Keratinocyte (primary cell): ENCODE data around the gene GNG3. TPM values are rescaled to one million over a fixed set of nuclear protein-coding genes. Genes with fewer than 3 reads are reported as not detected.
A peak's percentile ranks its signal among the peaks of the same experiment; 100 is the strongest.
"Not testable (repeated sequence)": the region's sequence is repeated elsewhere in the genome, so short reads cannot be mapped to it uniquely, and the experiment has no call there.

ENCODE experiments used
- DNase-seq: peaks from one replicate; pipeline ENCODE4 v3.0.0-alpha.2; 2011; ENCODE audit warnings: low read depth, missing footprints, low spot score
- FAIRE-seq: peaks from 2 replicates; lab custom pipeline; 2011; peaks lifted over from hg19 to GRCh38; lab: Jason Lieb, UNC
- H2AFZ ChIP-seq: 2 replicates; pipeline ENCODE4 v1.6.0; 2012; ENCODE audit warnings: low read length, control low read depth, inconsistent platforms; ENCODE audit not compliant: control insufficient read depth
- H3K27ac ChIP-seq: 2 replicates; pipeline ENCODE4 v1.5.1; 2011; ENCODE audit warnings: low read length; ENCODE audit not compliant: control insufficient read depth, insufficient read depth
- H3K27me3 ChIP-seq: 3 replicates; pipeline ENCODE4 v1.6.0; 2011; ENCODE audit warnings: low read length; ENCODE audit not compliant: control insufficient read depth, insufficient read depth; ENCODE audit errors: extremely low read depth
- H3K36me3 ChIP-seq, 2 experiments: 2 replicates in 1 of 2; 3 replicates in 1 of 2; pipeline ENCODE4 v1.5.1; 2011; ENCODE audit warnings: low read length in 2 of 2, mild to moderate bottlenecking in 1 of 2; ENCODE audit not compliant: control insufficient read depth in 2 of 2, insufficient read depth in 2 of 2; ENCODE audit errors: extremely low read depth in 1 of 2
- H3K4me1 ChIP-seq: 3 replicates; pipeline ENCODE4 v1.5.1; 2011; ENCODE audit warnings: low read length; ENCODE audit not compliant: control insufficient read depth, insufficient read depth; ENCODE audit errors: extremely low read depth
- H3K4me2 ChIP-seq: 3 replicates; pipeline ENCODE4 v1.6.0; 2011; ENCODE audit warnings: low read depth, low read length; ENCODE audit not compliant: control insufficient read depth, insufficient read depth; ENCODE audit errors: extremely low read depth
- H3K4me3 ChIP-seq, 3 experiments: fragments of 200-600 bp in 1 of 3; sonication (generic) in 1 of 3; 2 replicates in 2 of 3; 3 replicates in 1 of 3; pipeline ENCODE4 v1.5.1; 2011 to 2016; ENCODE audit warnings: low read length in 3 of 3, mild to moderate bottlenecking in 3 of 3, control low read depth in 2 of 3, inconsistent platforms in 1 of 3, low read depth in 1 of 3, mixed read lengths in 1 of 3, mixed run types in 1 of 3, moderate library complexity in 1 of 3; ENCODE audit not compliant: control insufficient read depth in 2 of 3, insufficient read depth in 2 of 3; ENCODE audit errors: extremely low read depth in 1 of 3
- H3K79me2 ChIP-seq: 2 replicates; pipeline ENCODE4 v1.6.0; 2012; ENCODE audit warnings: low read length; ENCODE audit not compliant: control insufficient read depth, insufficient read depth
- H3K9ac ChIP-seq: 3 replicates; pipeline ENCODE4 v1.6.0; 2011; ENCODE audit warnings: low read length; ENCODE audit not compliant: control insufficient read depth, insufficient read depth; ENCODE audit errors: extremely low read depth
- H3K9me1 ChIP-seq: 3 replicates; pipeline ENCODE4 v1.6.0; 2011; ENCODE audit warnings: low read length; ENCODE audit not compliant: control insufficient read depth, insufficient read depth; ENCODE audit errors: extremely low read depth
- H3K9me3 ChIP-seq: 2 replicates; pipeline ENCODE4 v1.5.1; 2012; ENCODE audit warnings: low read depth, low read length; ENCODE audit not compliant: control insufficient read depth
- H4K20me1 ChIP-seq: 3 replicates; pipeline ENCODE4 v1.6.0; 2011; ENCODE audit warnings: low read length; ENCODE audit not compliant: control insufficient read depth, insufficient read depth; ENCODE audit errors: extremely low read depth
- EZH2 ChIP-seq: IDR thresholded peaks from one replicate; pipeline ENCODE4 v1.6.1; 2012; ENCODE audit warnings: inconsistent platforms, mild to moderate bottlenecking, low read length, moderate library complexity
- dilution Hi-C: fragments of 300-500 bp; cut with MboI; formaldehyde crosslinking; loops from one replicate; pipeline ENCODE4 v1.7.0; 2020; ENCODE audit warnings: low sequenced_read_pairs; ENCODE audit not compliant: extremely low pct_ligation_motif_present
- polyA plus RNA-seq, 5 experiments: library from polyadenylated mRNA; depleted of rRNA in 3 of 5; stranded (reverse) in 3 of 5; stranded (forward) in 1 of 5; unstranded in 1 of 5; fragments of >200 nt; gene quantifications; 1 replicate in 1 of 5; 2 replicates in 3 of 5; 3 replicates in 1 of 5; pipeline versions ENCODE4 v1.2.1 to v1.2.3, GENCODE V29; 2011 to 2012; ENCODE audit warnings: missing spikeins in 2 of 5, low read depth in 1 of 5, low replicate concordance in 1 of 5
- TF ChIP-seq, protein P1 (sequence below), 3 experiments: IDR thresholded peaks in 1 of 3; conservative IDR thresholded peaks in 1 of 3; optimal IDR thresholded peaks in 1 of 3; 2 replicates in 2 of 3; 3 replicates in 1 of 3; pipeline versions ENCODE3 to v1.5.1; 2011; ENCODE audit warnings: low read length in 3 of 3, mild to moderate bottlenecking in 3 of 3, moderate library complexity in 2 of 3, control low read depth in 1 of 3, inconsistent platforms in 1 of 3; ENCODE audit not compliant: insufficient read depth in 2 of 3; ENCODE audit errors: extremely low read depth in 1 of 3

GNG3 gene
- polyA plus RNA-seq, 1 donor (not counting 4 experiments of a cell fraction or from before 2014, with no cell fraction given): not detected

DNA sequence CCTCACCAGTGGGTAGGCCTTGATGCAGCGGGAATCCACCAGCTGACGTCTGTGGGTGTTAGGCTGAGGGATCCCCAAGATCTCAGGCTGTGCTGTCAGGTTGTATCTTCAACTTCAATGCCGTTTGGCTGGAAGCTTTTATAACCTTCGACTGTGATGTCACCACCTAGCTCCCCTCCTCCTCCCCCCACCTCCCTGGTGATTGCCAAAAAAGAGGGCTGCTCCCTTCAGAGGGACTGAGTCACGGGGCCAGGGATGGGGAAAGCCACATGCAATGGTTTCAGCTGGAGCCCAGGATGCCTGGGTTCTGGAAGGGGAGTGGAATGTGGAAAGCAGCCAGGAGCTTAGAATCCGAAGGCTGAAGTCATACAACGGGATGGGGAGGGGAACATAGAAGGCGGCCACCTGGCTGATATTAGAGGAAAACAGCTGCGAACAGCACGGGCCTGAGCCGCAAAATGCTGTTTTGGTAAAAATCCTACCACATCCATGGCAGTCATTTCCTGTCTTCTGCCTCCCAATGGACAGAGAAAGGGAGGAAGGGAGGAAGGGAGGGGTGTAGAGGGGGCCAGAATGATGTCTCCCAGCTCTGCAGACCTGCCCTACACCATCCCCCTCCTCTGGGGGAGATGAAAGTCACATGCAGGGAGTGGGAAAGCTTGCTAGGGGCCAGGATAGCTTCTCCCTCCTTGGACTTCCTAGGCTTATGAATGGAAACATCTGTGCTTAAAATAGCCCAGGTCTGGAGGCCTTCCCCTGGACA is 17.9 kb upstream of the GNG3 start, which contains the start of gene LRRN4CL:
Gene LRRN4CL, minus strand, starts transcription at position 110 of the 763 bp plus-strand sequence. CDS start 1,022 bp downstream, outside the sequence.
- Histone ChIP-seq H3K4me1 (peaks cover 12% of the 10 kb centered on the region), H3K4me2 (peak within 1 kb of the TSS; percentile 75), H2AFZ (no peak within 1 kb of the TSS), H3K27ac (peak within 1 kb of the TSS; percentile 44), H4K20me1 (no peaks in the 10 kb centered on the region), H3K9me1 (no peaks in the 10 kb centered on the region), H3K9ac (peak within 1 kb of the TSS; percentile 42), H3K9me3 (no peaks in the 10 kb centered on the region), H3K27me3 (no peaks in the 10 kb centered on the region), H3K79me2 (no peaks in the 10 kb centered on the region), H3K36me3 (peaks cover 4 to 18% of the 10 kb centered on the region in 2 experiments), H3K4me3 (no peak within 1 kb of the TSS)
- FAIRE-seq (peak; percentile 64), DNase-seq (no peak)
- TF ChIP-seq, protein P1, sequence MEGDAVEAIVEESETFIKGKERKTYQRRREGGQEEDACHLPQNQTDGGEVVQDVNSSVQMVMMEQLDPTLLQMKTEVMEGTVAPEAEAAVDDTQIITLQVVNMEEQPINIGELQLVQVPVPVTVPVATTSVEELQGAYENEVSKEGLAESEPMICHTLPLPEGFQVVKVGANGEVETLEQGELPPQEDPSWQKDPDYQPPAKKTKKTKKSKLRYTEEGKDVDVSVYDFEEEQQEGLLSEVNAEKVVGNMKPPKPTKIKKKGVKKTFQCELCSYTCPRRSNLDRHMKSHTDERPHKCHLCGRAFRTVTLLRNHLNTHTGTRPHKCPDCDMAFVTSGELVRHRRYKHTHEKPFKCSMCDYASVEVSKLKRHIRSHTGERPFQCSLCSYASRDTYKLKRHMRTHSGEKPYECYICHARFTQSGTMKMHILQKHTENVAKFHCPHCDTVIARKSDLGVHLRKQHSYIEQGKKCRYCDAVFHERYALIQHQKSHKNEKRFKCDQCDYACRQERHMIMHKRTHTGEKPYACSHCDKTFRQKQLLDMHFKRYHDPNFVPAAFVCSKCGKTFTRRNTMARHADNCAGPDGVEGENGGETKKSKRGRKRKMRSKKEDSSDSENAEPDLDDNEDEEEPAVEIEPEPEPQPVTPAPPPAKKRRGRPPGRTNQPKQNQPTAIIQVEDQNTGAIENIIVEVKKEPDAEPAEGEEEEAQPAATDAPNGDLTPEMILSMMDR (optimal IDR thresholded peaks at IDR 0.05 in 1 of 3, IDR thresholded peaks at IDR 0.05 in 1 of 3, conservative IDR thresholded peaks at IDR 0.05 in 1 of 3; ENCODE audit: extremely low read depth in 1 of 3, insufficient read depth in 2 of 3, low read length in 3 of 3): no peak
- no peak for TF ChIP-seq EZH2
- dilution Hi-C loops: no loop called here

GRCh38 chr11:62693624-62694023 is 13.9 kb upstream of the GNG3 start:
- FAIRE-seq, H3K79me2 ChIP-seq, H3K9me3 ChIP-seq, H4K20me1 ChIP-seq, DNase-seq, H3K4me2 ChIP-seq, H3K27me3 ChIP-seq, H2AFZ ChIP-seq, H3K9me1 ChIP-seq, H3K4me3 ChIP-seq, dilution Hi-C loops, H3K9ac ChIP-seq, H3K27ac ChIP-seq: not testable (repeated sequence)
- Histone ChIP-seq H3K36me3 (peaks cover 4 to 20% of the 10 kb centered on the region in 2 experiments), H3K4me1 (peaks cover 12% of the 10 kb centered on the region)
